WTC11 (cell line): Measurements from ENCODE around the gene GALT. TPM values are rescaled to one million over a fixed set of nuclear protein-coding genes. Genes with fewer than 3 reads are reported as not detected.

Source experiments
- AR ChIP-seq: fragments of 250-450 bp; sonication (Bioruptor Pico); IDR thresholded peaks from 2 replicates; pipeline ENCODE4 v1.9.0; 2021; ENCODE audit warnings: mild to moderate bottlenecking
- ARID4B ChIP-seq: sonication (generic); formaldehyde crosslinking; IDR thresholded peaks from 2 replicates; pipeline ENCODE4 v1.8.0; 2023; ENCODE audit warnings: missing genetic modification reagents, mild to moderate bottlenecking, borderline replicate concordance
- ATF2 ChIP-seq: sonication (generic); formaldehyde crosslinking; IDR thresholded peaks from 2 replicates; pipeline ENCODE4 v1.8.1; 2022; ENCODE audit warnings: low read depth, missing genetic modification reagents, borderline replicate concordance
- CTCF ChIP-seq: fragments of 200-600 bp; IDR thresholded peaks from 2 replicates; pipeline ENCODE4 v1.8.0; 2022; ENCODE audit warnings: antibody characterized with exemption
- E2F4 ChIP-seq: sonication (generic); formaldehyde crosslinking; IDR thresholded peaks from 2 replicates; pipeline ENCODE4 v1.8.1; 2022; ENCODE audit warnings: low read depth, mild to moderate bottlenecking, moderate library complexity, missing genetic modification reagents, borderline replicate concordance
- ELF4 ChIP-seq: sonication (generic); formaldehyde crosslinking; IDR thresholded peaks from 2 replicates; pipeline ENCODE4 v1.8.1; 2022; ENCODE audit warnings: low read depth, mild to moderate bottlenecking, moderate library complexity, missing genetic modification reagents
- ESRRA ChIP-seq: sonication (generic); formaldehyde crosslinking; IDR thresholded peaks from 2 replicates; pipeline ENCODE4 v1.8.1; 2022; ENCODE audit warnings: mild to moderate bottlenecking, missing genetic modification reagents, borderline replicate concordance
- ETV6 ChIP-seq: sonication (generic); formaldehyde crosslinking; IDR thresholded peaks from 2 replicates; pipeline ENCODE4 v1.8.1; 2022; ENCODE audit warnings: mild to moderate bottlenecking, missing genetic modification reagents
- KAT7 ChIP-seq: sonication (generic); formaldehyde crosslinking; IDR thresholded peaks from 2 replicates; pipeline ENCODE4 v1.8.1; 2023; ENCODE audit warnings: missing genetic modification reagents, mild to moderate bottlenecking, borderline replicate concordance
- MAX ChIP-seq: sonication (generic); formaldehyde crosslinking; IDR thresholded peaks from 2 replicates; pipeline ENCODE4 v1.8.0; 2022; ENCODE audit warnings: mild to moderate bottlenecking, missing genetic modification reagents
- MXD4 ChIP-seq: fragments of 250-450 bp; sonication (Bioruptor Pico); IDR thresholded peaks from 2 replicates; pipeline ENCODE4 v1.8.0; 2021; ENCODE audit warnings: mild to moderate bottlenecking, moderate library complexity, borderline replicate concordance
- NFATC4 ChIP-seq: fragments of 250-450 bp; sonication (Bioruptor Pico); IDR thresholded peaks from 2 replicates; pipeline ENCODE4 v1.9.0; 2021; ENCODE audit warnings: mild to moderate bottlenecking
- NR3C1 ChIP-seq: sonication (generic); formaldehyde crosslinking; conservative IDR thresholded peaks from 2 replicates; pipeline ENCODE4 v1.8.1; 2023; ENCODE audit warnings: low read depth, mild to moderate bottlenecking, missing genetic modification reagents
- RELA ChIP-seq: sonication (generic); formaldehyde crosslinking; IDR thresholded peaks from 2 replicates; pipeline ENCODE4 v1.8.1; 2022; ENCODE audit warnings: missing genetic modification reagents, mild to moderate bottlenecking, borderline replicate concordance
- TEAD4 ChIP-seq: sonication (generic); formaldehyde crosslinking; IDR thresholded peaks from 2 replicates; pipeline ENCODE4 v1.8.0; 2022; ENCODE audit warnings: mild to moderate bottlenecking, missing genetic modification reagents
- ZBTB21 ChIP-seq: sonication (generic); formaldehyde crosslinking; IDR thresholded peaks from 2 replicates; pipeline ENCODE4 v1.8.1; 2023; ENCODE audit warnings: mild to moderate bottlenecking, missing genetic modification reagents, borderline replicate concordance
- ZBTB43 ChIP-seq: sonication (generic); formaldehyde crosslinking; IDR thresholded peaks from 2 replicates; pipeline ENCODE4 v1.8.1; 2023; ENCODE audit warnings: mild to moderate bottlenecking, missing genetic modification reagents
- ZNF232 ChIP-seq: sonication (generic); formaldehyde crosslinking; IDR thresholded peaks from 2 replicates; pipeline ENCODE4 v1.8.0; 2022; ENCODE audit warnings: mild to moderate bottlenecking, missing genetic modification reagents
- ZNF281 ChIP-seq: sonication (generic); formaldehyde crosslinking; IDR thresholded peaks from 2 replicates; pipeline ENCODE4 v1.8.0; 2023; ENCODE audit warnings: mild to moderate bottlenecking, missing genetic modification reagents
- ZNF671 ChIP-seq: fragments of 250-450 bp; sonication (Bioruptor Pico); IDR thresholded peaks from 2 replicates; pipeline ENCODE4 v1.8.0; 2021; ENCODE audit warnings: mild to moderate bottlenecking
- total RNA-seq: library from RNA; stranded (reverse); gene quantifications from 3 replicates; pipeline ENCODE4 v1.2.3, GENCODE V29; 2021

The GALT gene
- total RNA-seq, 1 experiment from 2014 or later = 39.7 TPM

GRCh38 chr9:34637356-34638137 is 8.9 kb upstream of the GALT start, which contains the start of gene SIGMAR1 (continued):
- TF ChIP-seq ZBTB21 (CRISPR knock-in tag) (peak; percentile 59), ETV6 (CRISPR knock-in tag) (peak; percentile 88), ATF2 (no peak), ZNF671 (CRISPR knock-in tag) (no peak), ARID4B (CRISPR knock-in tag) (peak; percentile 86), E2F4 (CRISPR knock-in tag) (no peak), ZNF281 (CRISPR knock-in tag) (0 out of 2 replicates have a peak, but pooled peaks have one; percentile 15), ELF4 (CRISPR knock-in tag) (0 out of 2 replicates have a peak, but pooled peaks have one; percentile 41), MAX (CRISPR knock-in tag) (peak; percentile 95), ZBTB43 (CRISPR knock-in tag) (0 out of 2 replicates have a peak, but pooled peaks have one; percentile 41), ZNF232 (CRISPR knock-in tag) (no peak; the same call in 1 of the 2 replicates), NR3C1 (CRISPR knock-in tag) (peak; percentile 69; the same call in 1 of the 2 replicates), NFATC4 (CRISPR knock-in tag) (no peak), MXD4 (no peak), AR (CRISPR knock-in tag) (no peak), CTCF (no peak), RELA (CRISPR knock-in tag) (peak; percentile 94), TEAD4 (peak; percentile 68; the same call in 1 of the 2 replicates), KAT7 (CRISPR knock-in tag) (peak; percentile 89; the same call in 1 of the 2 replicates), ESRRA (CRISPR knock-in tag) (0 out of 2 replicates have a peak, but pooled peaks have one; percentile 70)
